HUDEP-2 (cell line): ENCODE results near the gene PSTPIP2.
"Not testable (repeated sequence)": the region's sequence is repeated elsewhere in the genome, so short reads cannot be mapped to it uniquely, and the experiment has no call there.

Experiments used
- DNase-seq, 76 experiments: peaks; one replicate each; lab custom pipeline; 2025; ENCODE audit not compliant: unreplicated experiment in 76 of 76; lab: John Stamatoyannopoulos, UW

The PSTPIP2 gene, protein sequence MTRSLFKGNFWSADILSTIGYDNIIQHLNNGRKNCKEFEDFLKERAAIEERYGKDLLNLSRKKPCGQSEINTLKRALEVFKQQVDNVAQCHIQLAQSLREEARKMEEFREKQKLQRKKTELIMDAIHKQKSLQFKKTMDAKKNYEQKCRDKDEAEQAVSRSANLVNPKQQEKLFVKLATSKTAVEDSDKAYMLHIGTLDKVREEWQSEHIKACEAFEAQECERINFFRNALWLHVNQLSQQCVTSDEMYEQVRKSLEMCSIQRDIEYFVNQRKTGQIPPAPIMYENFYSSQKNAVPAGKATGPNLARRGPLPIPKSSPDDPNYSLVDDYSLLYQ

DNA sequence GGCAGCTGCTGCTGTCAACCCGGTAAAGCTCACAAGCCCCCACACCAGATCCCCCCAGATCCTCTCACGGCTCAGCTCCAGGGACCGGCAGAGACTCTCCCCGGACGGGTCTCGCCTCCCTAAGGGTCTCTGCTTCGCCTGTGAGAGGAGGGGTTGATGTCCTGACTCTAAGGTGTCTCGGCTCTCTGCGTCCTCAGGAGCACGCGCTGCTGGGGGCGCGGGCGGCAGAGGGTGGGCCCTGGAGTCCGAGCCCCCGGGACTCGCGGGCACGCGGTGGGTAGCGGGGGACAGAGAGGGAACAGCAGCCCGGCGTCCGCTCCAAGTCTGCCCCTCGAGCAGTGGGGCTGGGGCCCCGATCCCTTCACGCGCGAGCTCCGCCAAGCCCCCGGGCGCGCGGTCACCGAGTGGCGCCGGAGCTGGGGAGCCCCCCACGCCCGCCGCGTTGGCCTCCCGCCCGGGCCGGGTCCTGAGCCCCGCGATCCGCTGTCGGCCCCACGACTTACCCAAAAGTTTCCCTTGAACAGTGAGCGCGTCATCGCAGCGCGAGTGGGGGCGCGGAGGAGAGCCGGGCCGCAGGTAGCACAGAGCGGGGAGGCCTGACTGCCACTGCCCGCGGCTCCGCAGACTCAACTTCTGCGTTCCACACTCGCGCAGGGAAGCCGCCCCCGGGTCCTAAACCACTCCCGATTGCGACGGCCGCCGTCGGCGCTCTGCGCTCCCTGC lies at the start of gene PSTPIP2:
TSS of gene PSTPIP2 (minus strand) at position 608 of the 723 bp plus-strand sequence. CDS start at position 536, 72 bp downstream.
- DNase-seq, result peak in 65 of 76 experiments; percentile 2 to 79 (median 55)

DNA sequence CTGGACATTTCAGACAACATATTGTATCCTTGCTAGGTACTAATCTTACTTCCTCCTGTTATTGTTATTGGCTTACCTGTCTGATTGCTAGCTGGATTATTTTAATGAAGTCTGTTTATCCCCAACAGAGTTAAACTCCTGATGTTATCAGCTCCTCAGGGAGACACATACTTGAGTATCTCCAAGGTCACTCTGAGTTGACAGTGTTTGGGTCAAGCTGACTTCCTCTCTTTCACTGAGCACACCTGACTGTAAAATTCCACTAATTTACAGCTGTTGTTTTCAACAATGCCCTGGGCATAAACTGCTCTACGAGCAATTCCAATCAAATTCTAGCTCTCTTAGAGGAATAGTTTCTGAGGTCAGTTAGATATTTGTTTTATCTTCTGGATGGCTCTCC lies 41.7 kb upstream of the PSTPIP2 start:
- DNase-seq, result no peak

DNA sequence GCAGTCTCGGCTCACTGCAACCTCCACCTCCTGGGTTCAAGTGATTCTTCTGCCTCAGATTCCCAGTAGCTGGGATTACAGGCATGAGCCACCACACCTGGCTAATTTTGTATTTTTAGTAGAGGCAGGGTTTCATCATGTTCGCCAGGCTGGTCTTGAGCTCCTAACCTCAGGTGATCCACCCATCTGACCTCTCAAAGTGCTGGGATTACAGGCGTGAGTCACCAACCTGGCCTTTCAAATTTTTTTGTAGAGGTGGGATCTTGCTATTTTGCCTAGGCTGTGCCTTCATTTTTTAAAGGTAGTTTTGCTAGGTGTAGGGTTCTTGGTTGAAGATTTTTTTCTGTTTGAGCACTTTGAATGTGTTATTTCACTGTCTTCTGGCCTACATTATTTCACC lies 38.3 kb upstream of the PSTPIP2 start:
- no peak for DNase-seq

DNA sequence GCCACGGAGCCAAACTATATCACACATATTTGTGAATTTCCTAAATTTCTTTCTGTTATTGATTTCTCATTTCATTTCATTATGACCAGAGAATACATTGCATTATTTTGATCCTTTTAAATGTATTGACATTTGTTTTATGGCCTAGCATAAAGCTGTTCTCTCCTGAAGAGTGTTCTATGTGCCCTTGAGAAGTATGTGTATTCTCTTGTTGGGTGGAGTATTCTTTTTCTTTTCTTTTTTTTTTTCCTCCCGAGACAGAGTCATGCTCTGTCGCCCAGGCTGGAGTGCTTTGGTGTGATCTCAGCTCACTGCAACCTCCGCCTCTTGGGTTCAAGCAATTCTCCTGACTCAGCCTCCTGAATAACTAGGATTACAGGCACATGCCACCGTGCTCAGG lies 37.3 kb upstream of the PSTPIP2 start:
- DNase-seq, result no peak

DNA sequence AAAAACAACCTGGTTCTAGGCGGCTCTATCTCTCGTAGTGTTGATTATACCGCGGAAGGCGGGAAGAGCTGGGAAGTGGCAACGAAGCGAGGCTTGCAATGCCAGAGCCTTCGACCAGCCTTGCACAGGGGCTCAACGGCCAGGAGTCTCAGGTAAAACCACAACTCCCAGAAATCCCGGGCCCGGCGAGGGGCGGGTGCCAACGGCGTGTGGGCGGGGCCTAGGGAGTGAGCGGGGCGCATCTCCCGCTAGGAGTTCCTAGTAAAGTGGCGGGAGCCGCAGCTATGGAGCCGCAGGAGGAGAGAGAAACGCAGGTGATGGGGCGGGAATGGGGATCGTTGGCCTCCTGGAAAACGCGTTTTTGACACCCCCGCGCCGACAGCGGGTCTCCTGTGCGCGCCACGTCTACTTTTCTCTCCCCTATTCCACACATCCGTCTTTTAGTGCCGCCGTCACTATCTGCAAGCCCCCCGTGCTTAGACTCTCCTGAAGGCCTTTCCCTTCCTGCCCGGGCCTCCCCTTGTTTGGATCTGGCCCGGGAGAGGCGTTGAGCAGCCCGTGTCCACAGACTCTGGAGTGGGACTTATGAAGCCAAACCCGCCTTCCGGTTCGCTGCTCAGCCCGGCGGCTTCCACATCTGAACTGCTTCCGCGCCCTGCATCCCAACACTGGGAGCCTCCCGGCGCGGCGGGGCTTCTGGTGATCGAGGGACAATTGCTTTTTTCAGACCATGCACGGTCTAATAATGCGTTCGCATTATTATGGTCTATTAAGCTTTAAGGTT lies 32.3 kb upstream of the PSTPIP2 start, which contains the start of gene HAUS1:
TSS of gene HAUS1 (plus strand) at position 258 of the 784 bp plus-strand sequence. CDS start at position 285, 27 bp downstream.
- DNase-seq, result peak in 75 of 76 experiments; percentile 17 to 96 (median 88)

DNA sequence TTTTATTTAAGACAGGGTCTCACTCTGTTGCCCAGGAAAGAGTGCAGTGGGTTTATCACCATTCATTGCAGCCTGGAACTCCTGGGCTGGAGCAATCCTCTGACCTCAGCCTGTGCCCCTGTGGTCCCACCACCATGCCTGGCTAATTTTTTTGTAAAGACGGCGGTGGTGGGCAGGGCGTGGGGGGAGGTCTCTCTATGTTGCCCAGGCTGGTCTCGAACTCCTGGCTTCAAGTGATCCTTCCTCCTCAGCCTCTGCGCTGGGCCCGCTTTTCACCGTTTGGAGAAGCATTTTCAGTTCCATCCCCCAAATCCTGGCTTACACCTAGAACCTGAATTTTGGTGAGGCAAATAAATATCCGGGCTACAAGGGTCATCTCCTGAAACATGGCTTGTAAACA lies 27.4 kb upstream of the PSTPIP2 start:
- no peak for DNase-seq

DNA sequence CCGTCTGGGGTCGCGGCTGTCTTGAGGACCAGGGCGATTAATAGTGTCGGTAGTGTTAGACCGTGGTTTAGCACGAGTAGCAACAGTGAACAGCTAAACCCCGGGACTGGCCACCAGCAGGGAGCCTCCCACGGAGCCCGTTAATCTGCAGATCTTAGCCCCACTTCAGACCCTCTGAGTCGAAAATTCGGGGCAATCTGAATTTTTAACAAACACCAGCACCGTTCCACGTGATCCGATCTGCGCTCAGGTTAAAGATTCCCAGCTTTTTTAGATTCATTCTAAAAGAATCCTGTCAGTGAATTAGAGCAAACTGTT lies 26.5 kb upstream of the PSTPIP2 start:
- peak in 2 of 76 experiments; percentile 44 to 49 for DNase-seq

DNA sequence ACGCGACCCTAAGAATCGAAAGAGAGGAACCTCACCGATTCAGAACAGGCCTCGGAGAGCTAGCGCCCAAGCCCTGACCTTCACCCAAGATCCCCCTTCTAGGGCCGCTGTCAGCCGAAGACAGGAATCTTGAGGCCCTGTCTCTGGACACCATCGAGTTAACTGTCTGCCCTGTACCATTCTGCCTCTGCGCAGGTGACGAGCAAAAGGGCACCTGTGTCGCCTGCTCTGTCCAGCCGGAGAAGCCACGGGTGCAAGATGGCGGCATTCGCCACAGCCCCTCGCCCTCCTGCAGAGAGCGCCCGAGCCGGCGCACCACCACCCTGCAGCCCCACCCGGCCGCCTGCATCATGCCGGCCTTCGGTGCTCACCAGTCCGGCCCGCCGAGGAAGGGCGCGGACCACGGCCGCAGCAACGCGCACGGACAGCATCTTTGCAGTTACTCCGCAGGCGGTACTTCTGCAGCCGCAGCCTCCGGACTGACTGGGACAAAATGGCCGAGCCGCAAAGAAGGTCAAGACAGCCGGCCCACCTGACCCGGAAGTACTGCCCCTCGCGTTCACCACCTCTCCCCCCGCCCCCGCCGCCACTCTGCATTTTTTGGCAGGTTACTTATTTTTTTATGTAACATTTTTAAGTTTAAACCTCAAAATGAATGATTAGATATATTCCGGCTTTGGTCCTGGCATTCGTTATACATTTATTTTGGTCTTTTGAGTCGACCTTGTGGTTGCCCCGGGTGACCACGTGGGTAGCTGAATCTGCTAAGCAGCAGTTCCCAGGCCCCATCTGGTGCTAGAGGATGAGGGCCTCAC lies 25.9 kb upstream of the PSTPIP2 start, which contains the start of gene ATP5F1A:
TSS of gene ATP5F1A (minus strand) at position 496 of the 815 bp plus-strand sequence. CDS start at position 431, 65 bp downstream.
- peak in 75 of 76 experiments; percentile 5 to 92 (median 78) for DNase-seq

DNA sequence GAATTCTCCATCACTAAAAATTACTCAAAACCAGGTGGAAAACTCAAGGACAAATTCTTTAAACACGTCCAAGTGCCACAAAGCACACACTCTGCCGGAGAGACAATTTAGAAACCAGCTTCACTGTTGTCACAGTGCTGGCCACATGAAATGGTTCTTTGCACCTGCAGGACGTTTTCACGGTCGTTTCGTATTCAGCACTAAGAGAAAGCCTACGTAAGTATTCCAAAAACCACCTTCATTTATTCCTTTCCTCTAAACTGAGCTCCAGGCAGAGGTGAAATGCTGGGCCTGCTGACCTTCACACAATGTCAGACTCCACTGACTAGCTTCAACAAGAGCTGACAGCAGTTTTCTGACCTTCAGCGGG lies 25.4 kb upstream of the PSTPIP2 start:
- peak in 2 of 76 experiments; percentile 12 to 42 for DNase-seq

DNA sequence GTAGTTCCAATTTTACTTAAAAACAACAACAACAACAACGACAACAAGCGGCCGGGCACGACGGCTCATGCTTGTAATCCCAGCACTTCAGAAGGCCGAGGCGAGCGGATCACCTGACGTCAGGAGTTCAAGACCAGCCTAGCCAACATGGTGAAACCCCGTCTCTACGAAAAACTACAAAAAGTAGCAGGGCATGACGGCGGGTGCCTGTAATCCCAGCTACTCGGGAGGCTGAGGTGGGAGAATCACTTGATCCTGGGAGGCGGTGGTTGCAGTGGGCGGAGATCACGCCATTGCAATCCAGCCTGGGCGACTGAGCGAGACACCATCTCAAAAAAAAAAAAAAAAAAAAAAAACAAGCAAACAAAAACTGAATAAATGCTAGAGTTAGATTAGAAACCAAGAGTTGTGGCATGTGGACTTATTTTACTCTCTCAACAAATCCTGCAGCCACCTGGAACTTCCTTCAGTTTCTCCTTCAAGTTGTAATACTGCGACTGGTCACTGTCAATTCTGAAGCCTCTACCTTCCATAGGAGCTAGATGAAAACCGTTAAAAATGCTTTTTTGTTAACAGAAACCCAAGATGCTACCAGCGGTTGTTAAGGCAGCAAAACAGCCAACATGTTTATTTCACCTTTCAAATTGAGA lies 24.7 kb upstream of the PSTPIP2 start:
- peak in 10 of 76 experiments; percentile 2 to 60 (median 13) for DNase-seq

DNA sequence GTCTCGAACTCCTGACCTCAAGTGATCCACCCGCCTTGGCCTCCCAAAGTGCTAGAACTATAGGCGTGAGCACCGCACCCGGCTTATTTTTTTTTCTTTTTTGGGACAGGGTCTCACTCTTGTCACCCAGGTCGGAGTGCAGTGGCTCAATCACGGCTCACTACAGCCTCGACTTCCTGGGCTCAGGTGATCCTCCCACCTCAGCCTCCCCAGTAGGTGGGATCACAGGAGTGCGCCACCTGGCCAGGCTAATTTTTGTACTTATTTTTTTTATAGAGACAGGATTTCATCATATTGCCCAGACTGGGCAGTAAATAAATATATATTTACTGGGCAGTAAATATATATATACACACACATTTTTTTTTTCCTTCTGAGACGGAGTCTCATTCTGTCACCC lies 23.5 kb upstream of the PSTPIP2 start:
- DNase-seq, result no peak

DNA sequence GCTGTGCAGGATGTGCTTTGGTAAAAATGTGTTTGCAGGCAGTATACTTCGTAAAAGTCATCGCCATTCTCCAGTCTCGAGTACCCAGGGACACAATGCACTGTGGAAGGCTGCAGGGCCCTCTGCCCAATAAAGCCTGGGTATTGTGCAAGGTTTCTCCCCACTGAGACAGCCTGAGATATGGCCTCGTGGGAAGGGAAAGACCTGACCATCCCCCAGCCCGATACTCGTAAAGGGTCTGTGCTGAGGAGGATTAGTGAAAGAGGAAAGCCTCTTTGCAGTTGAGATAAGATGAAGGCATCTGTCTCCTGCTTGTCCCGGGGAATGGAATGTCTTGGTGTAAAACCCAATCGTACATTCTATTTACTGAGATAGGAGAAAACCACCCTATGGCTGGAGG lies 16.4 kb upstream of the PSTPIP2 start:
- not testable (repeated sequence) for DNase-seq

DNA sequence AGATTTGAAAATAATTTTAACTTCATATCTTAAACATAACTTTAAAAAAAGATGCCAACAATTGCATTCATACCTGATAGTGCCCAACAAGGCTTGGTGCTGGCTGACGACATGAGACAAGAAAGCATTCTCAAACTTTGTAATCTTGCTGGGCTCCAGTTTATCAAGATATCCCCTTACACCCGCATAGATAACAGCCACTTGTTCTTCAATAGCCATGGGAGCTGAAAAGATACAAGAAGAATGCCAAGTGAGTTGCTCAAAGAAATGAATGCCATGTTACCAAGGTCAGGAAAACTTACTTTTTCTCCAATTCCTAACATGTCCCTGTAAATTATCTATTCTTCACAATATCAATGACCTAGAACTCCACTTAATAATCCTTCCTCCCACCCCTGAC lies 12.4 kb upstream of the PSTPIP2 start:
- DNase-seq, result no peak

DNA sequence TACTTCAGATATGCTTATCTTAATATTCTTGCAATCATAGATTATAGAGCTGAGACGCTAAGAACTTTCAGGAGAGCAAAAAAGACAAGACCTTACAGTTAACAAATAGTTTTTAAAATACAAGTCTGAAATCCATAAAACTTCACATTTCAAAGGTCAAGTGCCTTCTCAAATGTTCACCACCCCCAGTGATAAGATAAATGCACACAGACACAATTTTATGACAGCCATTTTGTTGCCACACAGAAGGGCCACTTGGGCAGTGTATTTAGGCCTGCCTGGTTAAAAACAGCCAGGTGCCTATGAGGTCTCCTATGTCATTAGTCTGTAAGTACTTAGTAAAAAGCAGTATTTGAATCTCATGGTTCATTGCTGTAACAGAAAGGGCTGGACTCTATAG lies 8.1 kb upstream of the PSTPIP2 start:
- DNase-seq, result no peak

DNA sequence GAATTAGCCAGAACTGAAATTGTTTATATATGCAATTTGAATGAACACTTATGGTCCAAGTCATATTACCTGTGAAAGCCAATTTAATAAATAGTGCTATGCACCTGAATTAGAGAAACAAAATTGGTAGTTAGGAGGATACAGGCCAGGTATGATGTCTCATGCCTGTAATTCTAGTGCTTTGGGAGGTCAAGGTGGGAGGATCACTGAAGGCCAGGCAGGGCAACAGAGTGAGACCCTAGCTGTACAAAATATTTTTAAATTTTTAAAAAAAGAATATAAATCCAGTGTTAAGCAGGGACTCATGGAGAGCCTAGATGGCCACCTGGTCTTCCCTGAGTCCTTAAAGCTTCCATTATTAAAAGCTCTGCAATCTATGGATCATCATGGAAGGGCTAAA lies 7.3 kb upstream of the PSTPIP2 start:
- DNase-seq, result no peak

DNA sequence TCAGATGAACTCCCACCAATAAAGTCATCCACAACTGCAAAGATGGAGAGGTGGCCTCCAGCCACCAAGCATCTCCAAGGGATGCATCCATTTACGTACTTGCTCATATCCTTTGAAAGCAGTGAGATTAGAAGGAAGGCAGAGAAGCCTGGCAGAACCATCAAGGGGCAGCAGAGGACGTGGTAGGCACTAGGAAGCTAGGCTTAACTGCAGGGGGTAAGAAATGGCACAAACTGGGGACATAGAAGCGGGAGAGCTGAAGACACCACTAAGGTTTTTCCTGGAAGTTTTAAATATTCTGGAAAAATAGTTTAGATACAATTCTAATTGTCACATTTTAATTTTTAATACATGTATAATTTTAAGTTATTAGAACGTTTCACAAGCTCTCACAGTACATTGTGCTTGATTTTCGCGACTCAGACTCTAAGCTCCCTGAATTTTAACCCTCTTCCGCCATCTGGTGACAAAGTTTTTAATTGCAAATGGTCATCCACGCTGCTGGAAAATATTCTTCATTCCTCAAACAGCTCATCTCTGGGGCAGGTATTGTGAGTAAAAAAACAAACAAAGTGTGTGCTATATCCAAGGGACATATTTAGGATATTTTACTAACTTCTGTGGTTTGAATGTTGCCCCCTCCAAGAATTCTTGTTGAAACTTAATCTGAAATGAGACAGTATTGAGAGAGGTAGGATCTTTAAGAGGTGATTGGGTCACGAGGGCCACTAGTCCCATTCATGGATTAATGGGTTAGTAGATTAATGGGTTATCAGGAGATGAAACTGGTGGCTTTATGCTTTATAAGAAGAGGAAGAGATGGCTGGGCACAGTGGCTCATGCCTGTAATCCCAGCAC lies 1.6 kb upstream of the PSTPIP2 start:
- DNase-seq, result peak in 49 of 76 experiments; percentile 1 to 91 (median 54)

DNA sequence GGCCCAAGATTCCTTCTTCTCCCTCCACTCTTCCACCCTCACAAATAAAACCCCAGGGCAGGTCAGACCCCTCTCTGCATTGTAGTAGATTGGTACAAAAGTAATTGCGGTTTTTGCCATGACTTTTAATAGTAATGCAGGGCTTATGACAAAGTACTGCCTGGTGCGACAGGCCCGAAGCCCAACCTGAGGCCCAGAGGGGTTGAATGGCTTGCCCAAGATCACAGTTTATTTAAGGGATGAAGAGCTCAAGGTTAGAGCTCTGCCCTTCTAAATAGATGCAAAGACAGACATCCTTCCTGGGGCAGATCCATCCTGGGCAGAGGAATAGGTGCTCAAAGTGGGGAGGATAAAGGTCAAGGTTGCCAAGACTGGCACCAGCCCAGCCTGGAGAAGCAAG lies 899 bp upstream of the PSTPIP2 start:
- DNase-seq, result no peak

DNA sequence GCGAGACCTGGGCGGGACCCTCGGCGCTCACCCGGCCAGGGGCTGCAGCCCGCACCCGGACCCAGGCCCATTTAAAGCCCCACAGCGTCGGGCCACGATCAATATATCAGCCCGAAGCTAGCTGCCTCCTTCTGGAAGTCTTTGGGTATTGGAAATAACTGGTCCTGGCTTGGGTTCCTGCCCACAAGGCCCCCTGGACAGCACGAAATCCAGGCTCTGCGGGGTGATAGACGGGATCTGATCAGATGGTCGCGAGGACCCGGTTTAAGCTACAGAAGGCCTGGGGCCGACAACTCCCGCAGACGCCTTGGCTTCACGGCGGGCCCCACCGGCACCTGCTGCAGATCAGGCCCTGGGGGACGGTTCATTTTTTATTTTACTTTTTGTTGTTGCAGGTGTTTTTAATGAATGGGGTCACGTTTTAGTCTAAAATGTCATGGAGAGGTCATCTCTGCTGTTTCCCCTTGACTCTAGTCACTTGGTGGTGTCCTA lies 362 bp upstream of the PSTPIP2 start:
- DNase-seq, result peak in 2 of 76 experiments; percentile 27 to 78
